Liver (tissue), 9 donors: ENCODE data around the gene SYCP2. TPM values are rescaled to one million over a fixed set of nuclear protein-coding genes. Genes with fewer than 3 reads are reported as not detected.
A peak's percentile ranks its signal among the peaks of the same experiment; 100 is the strongest.

Experiments used
- DNase-seq: peaks from one replicate; pipeline ENCODE4 v3.0.0-alpha.2; 2017; ENCODE audit warnings: low spot score
- H3K27ac ChIP-seq, 2 donors: one replicate each; pipeline ENCODE4 v1.7.0; 2013; ENCODE audit warnings: inconsistent platforms in 2 of 2, low read length in 2 of 2, control low read depth in 1 of 2, low read depth in 1 of 2, mild to moderate bottlenecking in 1 of 2
- H3K27me3 ChIP-seq, 4 donors: one replicate each; pipeline versions ENCODE4 v1.6.1 to v1.7.0; 2013; ENCODE audit warnings: low read length in 3 of 4, inconsistent platforms in 1 of 4, mild to moderate bottlenecking in 1 of 4, moderate library complexity in 1 of 4; ENCODE audit not compliant: control insufficient read depth in 4 of 4, insufficient read depth in 4 of 4
- H3K36me3 ChIP-seq, 4 donors: one replicate each; pipeline versions ENCODE4 v1.6.1 to v1.7.0; 2013; ENCODE audit warnings: low read length in 3 of 4, mild to moderate bottlenecking in 3 of 4, low read depth in 1 of 4, moderate library complexity in 1 of 4; ENCODE audit not compliant: control insufficient read depth in 4 of 4, insufficient read depth in 3 of 4
- H3K4me1 ChIP-seq, 4 donors: one replicate each; pipeline versions ENCODE4 v1.6.1 to v1.7.0; 2013; ENCODE audit warnings: low read length in 3 of 4, mild to moderate bottlenecking in 3 of 4, moderate library complexity in 1 of 4; ENCODE audit not compliant: control insufficient read depth in 4 of 4, insufficient read depth in 4 of 4
- H3K4me3 ChIP-seq, 3 donors: one replicate each; pipeline versions ENCODE4 v1.6.1 to v1.7.0; 2013; ENCODE audit warnings: low read length in 3 of 3, control low read depth in 1 of 3, low read depth in 1 of 3, mild to moderate bottlenecking in 1 of 3
- H3K9ac ChIP-seq, 2 donors: one replicate each; pipeline ENCODE4 v1.7.0; 2013; ENCODE audit warnings: low read length in 2 of 2, mild to moderate bottlenecking in 2 of 2, moderate library complexity in 2 of 2, control low read depth in 1 of 2, low read depth in 1 of 2
- H3K9me3 ChIP-seq, 4 donors: one replicate each; pipeline versions ENCODE4 v1.6.1 to v1.7.0; 2013; ENCODE audit warnings: low read length in 3 of 4; ENCODE audit not compliant: control insufficient read depth in 4 of 4
- CTCF ChIP-seq: fragments of 150-350 bp; IDR thresholded peaks from 2 replicates; pipeline ENCODE4 v1.5.1; 2017; ENCODE audit warnings: improper control_type of control experiment, low read depth, low read length; ENCODE audit not compliant: missing input control
- EGR1 ChIP-seq, 2 donors: IDR thresholded peaks; 2 replicates each; pipeline ENCODE4 v1.6.1; 2016 to 2018; ENCODE audit warnings: antibody characterized with exemption in 2 of 2, low read depth in 2 of 2
- NR2F2 ChIP-seq: IDR thresholded peaks from 2 replicates; pipeline ENCODE4 v1.6.1; 2016; ENCODE audit warnings: antibody characterized with exemption
- RAD21 ChIP-seq, 2 donors: IDR thresholded peaks; 2 replicates each; pipeline ENCODE4 v1.6.1; 2016; ENCODE audit warnings: antibody characterized with exemption in 2 of 2, mild to moderate bottlenecking in 2 of 2
- RXRA ChIP-seq, 2 donors: IDR thresholded peaks; 2 replicates each; pipeline ENCODE4 v1.6.1; 2017 to 2018; ENCODE audit warnings: antibody characterized with exemption in 2 of 2, mild to moderate bottlenecking in 1 of 2
- SP1 ChIP-seq: IDR thresholded peaks from 2 replicates; pipeline ENCODE4 v1.6.1; 2018; ENCODE audit warnings: antibody characterized with exemption, mild to moderate bottlenecking
- ZBTB33 ChIP-seq: IDR thresholded peaks from 2 replicates; pipeline ENCODE4 v1.6.1; 2016; ENCODE audit warnings: antibody characterized with exemption
- WGBS: extraction: QIAGEN DNeasy Blood & Tissue Kit; methylation state at CpG from one replicate; pipeline ENCODE4 v1.1.7; 2013; 5-methylcytosine and 5-hydroxymethylcytosine counted together
- polyA plus RNA-seq, 2 donors: library from polyadenylated mRNA; stranded (reverse) in 1 of 2; unstranded in 1 of 2; fragments of 200-250 nt in 1 of 2; fragments of >200 nt in 1 of 2; fragmentation: Nextera tagmentation in 1 of 2; extraction: Ambion mirVana in 1 of 2; gene quantifications; one replicate each; pipeline versions ENCODE4 v1.2.1 to v1.2.3, GENCODE V29; 2013 to 2015
- total RNA-seq, 2 donors: library from RNA; depleted of rRNA; stranded (reverse); fragments of >200 nt; gene quantifications; one replicate each; pipeline ENCODE4 v1.2.3, GENCODE V29; 2014
- TF ChIP-seq, protein P1 (sequence below): IDR thresholded peaks from 2 replicates; pipeline ENCODE4 v1.6.1; 2016; ENCODE audit warnings: antibody characterized with exemption
- donor health status: healthy.
- donor health status: healthy.
- donor health status: healthy.
- donor health status: healthy.
- donor health status: healthy.

The SYCP2 gene
- total and polyA plus RNA-seq, 4 donors, result 0.07 to 0.84 (median 0.38) TPM

DNA sequence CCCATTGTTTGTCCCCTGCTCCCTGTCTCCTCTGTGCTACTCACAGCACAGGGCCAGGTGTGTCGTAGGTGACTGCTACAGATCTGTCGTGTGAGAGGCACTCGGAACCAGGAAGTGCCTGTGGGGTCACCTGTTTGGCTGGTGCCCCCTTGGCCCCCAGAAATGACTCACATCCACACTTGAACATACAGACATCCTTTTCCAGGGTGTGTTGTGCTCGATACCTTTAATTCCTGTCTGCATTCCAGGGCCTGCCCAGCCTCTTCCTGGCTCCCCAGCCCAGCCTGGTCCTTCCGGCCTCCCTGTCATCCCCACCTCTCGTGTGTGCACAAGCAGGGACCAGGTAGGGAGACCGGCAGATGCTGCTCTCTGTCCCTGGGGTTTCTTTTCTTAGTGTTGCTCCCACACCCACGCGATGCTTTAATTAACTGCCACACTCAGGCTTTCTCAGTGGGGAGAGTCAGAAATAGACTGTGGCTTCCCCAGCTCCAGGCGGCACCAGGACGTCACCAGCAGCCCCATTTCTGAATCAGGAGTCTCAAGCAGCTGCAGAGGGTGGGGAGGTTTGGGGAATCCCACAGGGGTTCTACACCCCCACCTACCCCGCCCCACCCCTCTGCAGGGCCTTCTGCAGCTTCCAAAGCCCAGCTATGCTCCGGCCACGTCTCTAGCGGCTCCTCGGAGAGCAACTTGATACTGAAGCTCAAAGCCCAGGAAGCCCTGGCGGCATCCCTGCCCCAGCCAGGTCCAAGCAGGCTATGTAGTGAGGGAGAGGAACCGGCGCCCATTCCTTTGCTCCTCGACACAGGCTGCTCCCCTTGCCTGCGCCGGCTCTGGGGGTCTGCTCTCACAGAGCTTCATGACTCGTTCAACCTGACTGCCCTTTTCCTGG lies 102.2 kb downstream of the SYCP2 start:
- Histone ChIP-seq H3K36me3 (no peaks in the 10 kb centered on the region), H3K4me1 (no peaks in the 10 kb centered on the region), H3K9me3 (no peaks in the 10 kb centered on the region), H3K27me3 (no peaks in the 10 kb centered on the region), H3K4me3 (no peak overlapping the region), H3K27ac (no peak overlapping the region), H3K9ac (no peak overlapping the region)
- WGBS, result 68% methylated on average over 23 of the region's 23 CpGs
- TF ChIP-seq NR2F2 (no peak), SP1 (no peak), EGR1 (IDR thresholded peaks at IDR 0.05; ENCODE audit: low read depth in 2 of 2) (no peak), CTCF (no peak), RAD21 (IDR thresholded peaks at IDR 0.05) (no peak), RXRA (IDR thresholded peaks at IDR 0.05) (no peak), ZBTB33 (no peak)
- DNase-seq, result peak; percentile 17

DNA sequence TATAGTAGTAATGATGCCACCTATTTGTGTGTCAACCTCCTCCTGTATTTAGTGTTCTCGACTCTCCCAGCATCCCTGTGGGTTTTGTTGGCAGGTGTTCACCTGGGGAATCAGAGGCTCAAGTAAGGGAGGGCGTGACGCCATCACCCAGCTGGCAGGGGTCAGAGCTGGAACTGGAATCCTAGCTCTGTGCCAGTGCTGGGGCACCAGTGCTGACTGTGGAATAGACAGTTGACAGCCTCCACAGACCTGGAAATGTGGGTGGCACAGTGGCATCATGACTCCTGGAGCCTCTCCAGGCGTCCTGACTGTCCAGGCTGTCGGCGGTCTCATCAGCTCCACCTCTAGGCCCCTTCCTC lies 102.8 kb downstream of the SYCP2 start:
- H3K27ac ChIP-seq, result no peak overlapping the region
- DNase-seq, result peak; percentile 14
- 47% methylated on average over 6 of the region's 6 CpGs for WGBS

More for the DNA sequence above, 102.8 kb downstream of the SYCP2 start:
- Histone ChIP-seq H3K9ac (no peak overlapping the region), H3K9me3 (no peaks in the 10 kb centered on the region), H3K27me3 (no peaks in the 10 kb centered on the region), H3K36me3 (no peaks in the 10 kb centered on the region), H3K4me1 (no peaks in the 10 kb centered on the region), H3K4me3 (no peak overlapping the region)
- TF ChIP-seq EGR1 (IDR thresholded peaks at IDR 0.05; ENCODE audit: low read depth in 2 of 2) (no peak), RAD21 (IDR thresholded peaks at IDR 0.05) (no peak), ZBTB33 (no peak), CTCF (no peak), NR2F2 (no peak)
- TF ChIP-seq, protein P1, sequence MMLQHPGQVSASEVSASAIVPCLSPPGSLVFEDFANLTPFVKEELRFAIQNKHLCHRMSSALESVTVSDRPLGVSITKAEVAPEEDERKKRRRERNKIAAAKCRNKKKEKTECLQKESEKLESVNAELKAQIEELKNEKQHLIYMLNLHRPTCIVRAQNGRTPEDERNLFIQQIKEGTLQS, result no peak
